Progenitor cell of endocrine pancreas (in vitro differentiated cells): ENCODE data around the gene LXN. TPM values are rescaled to one million over a fixed set of nuclear protein-coding genes. Genes with fewer than 3 reads are reported as not detected.

ENCODE experiments used
- DNase-seq: peaks from one replicate; pipeline ENCODE4 v3.0.0; 2021; ENCODE audit warnings: low spot score; ENCODE audit not compliant: unreplicated experiment
- H3K27ac Mint-ChIP-seq: 2 replicates; pipeline ENCODE4 v1.8.0; 2021; ENCODE audit warnings: mild to moderate bottlenecking, moderate library complexity, mixed read lengths
- H3K27me3 Mint-ChIP-seq: 2 replicates; pipeline ENCODE4 v1.8.0; 2021; ENCODE audit warnings: mixed read lengths
- H3K36me3 Mint-ChIP-seq: 2 replicates; pipeline ENCODE4 v1.8.0; 2022; ENCODE audit warnings: mixed read lengths; ENCODE audit not compliant: insufficient read depth
- H3K4me1 Mint-ChIP-seq: 2 replicates; pipeline ENCODE4 v1.8.0; 2021; ENCODE audit warnings: low read depth, mixed read lengths
- H3K4me3 Mint-ChIP-seq: 2 replicates; pipeline ENCODE4 v1.8.0; 2021; ENCODE audit warnings: low read depth, mild to moderate bottlenecking, moderate library complexity, mixed read lengths
- H3K9me3 Mint-ChIP-seq: 2 replicates; pipeline ENCODE4 v1.8.0; 2021; ENCODE audit warnings: low read depth, mixed read lengths
- long read RNA-seq: library from polyadenylated mRNA; unstranded; transcript quantifications from one replicate; pipeline ENCODE4 v2.0.0, GENCODE V29; 2020
- total RNA-seq: library from RNA; stranded (reverse); gene quantifications from 2 replicates; pipeline ENCODE4 v1.2.1, GENCODE V29; 2021
- TF ChIP-seq, protein P1 (sequence below): fragments of 200-600 bp; sonication (generic); IDR thresholded peaks from one replicate; pipeline ENCODE4 v1.5.0; 2021; ENCODE audit warnings: antibody characterized with exemption, mild to moderate bottlenecking; ENCODE audit not compliant: unreplicated experiment

LXN gene
- total RNA-seq, result 12.3 and 13.3 TPM in 2 replicates
- long read RNA-seq, transcript LXN-201 (6 exons, 1,116 nt), result major isoform, 11 of 17 reads
- long read RNA-seq, partial matches to known transcripts, result 1 of 17 reads
- long read RNA-seq, other reads (novel, unspliced or antisense), result 5 of 17 reads

DNA sequence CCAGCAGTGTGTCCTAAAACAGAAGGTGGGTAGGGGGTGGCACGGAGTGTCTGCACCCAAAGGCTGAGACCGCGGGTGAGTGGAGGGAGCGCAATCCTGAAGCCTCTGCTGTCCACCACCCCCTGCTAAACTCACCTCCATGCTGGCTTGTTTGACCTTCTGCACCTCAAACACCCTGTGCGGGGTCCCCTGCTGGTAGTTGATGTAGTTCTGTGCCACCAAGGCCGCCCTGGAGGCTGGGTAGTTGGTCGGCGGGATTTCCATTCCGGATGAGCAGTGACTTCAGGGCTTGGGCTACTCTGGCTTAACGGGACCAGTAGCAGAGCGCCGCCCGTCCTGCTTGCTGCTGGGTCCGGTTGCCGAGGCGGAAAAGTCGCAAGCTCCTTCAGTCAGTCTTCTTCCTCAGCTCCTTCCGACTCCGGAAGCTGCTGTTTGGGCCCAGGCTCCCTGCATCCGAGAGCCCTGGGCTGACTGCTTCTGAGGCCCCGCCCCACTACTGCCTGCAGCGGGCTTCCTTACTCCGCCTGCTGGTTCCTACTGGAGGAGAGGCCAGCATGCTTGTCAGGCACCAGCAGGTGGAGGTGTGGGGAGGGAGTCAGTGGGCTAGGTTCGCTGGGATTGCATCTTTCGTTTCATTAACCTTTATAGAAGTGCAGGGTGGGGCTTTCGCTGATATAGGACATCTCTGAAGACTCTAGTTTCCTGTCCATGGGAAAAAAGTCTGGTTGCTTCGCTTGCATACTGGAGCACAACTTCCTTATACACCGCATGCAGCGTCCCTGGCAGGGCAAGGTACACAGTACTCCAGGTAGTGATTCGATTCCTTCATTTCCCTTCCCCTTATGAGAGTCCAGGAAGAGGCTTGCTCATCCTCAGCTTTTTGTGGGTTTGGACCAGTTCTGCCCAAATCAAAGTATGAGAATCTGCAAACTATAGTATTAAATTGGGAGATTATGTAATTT is at the start of gene LXN:
TSS of gene LXN (minus strand) at position 434 of the 962 bp plus-strand sequence. CDS start at position 264, 170 bp downstream.
- Mint-ChIP-seq H3K27ac (peak within 1 kb of the TSS; percentile 96), H3K27me3 (no peaks in the 10 kb centered on the region)
- TF ChIP-seq, protein P1, sequence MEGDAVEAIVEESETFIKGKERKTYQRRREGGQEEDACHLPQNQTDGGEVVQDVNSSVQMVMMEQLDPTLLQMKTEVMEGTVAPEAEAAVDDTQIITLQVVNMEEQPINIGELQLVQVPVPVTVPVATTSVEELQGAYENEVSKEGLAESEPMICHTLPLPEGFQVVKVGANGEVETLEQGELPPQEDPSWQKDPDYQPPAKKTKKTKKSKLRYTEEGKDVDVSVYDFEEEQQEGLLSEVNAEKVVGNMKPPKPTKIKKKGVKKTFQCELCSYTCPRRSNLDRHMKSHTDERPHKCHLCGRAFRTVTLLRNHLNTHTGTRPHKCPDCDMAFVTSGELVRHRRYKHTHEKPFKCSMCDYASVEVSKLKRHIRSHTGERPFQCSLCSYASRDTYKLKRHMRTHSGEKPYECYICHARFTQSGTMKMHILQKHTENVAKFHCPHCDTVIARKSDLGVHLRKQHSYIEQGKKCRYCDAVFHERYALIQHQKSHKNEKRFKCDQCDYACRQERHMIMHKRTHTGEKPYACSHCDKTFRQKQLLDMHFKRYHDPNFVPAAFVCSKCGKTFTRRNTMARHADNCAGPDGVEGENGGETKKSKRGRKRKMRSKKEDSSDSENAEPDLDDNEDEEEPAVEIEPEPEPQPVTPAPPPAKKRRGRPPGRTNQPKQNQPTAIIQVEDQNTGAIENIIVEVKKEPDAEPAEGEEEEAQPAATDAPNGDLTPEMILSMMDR, result peak; percentile 70

DNA sequence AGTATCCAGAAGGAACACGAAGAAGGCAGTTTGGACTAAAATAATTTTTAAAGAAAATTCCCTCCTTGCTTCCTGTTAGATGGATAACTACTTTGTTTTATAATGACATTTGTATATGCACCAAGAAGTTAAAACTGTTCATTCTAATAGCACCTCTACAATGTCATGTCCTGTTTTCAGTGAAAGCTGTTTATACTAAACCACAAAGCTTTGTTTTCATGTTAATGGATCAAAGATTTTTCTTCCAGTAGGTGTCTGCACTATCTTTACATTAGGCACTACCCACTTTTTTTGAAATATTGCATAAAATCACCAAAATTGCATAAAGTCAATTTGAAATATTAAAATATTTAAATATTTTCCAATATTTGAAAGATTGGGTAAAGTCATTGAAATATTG is 49.7 kb upstream of the LXN start:
- H3K9me3 Mint-ChIP-seq, result no peaks in the 10 kb centered on the region
- no peak for DNase-seq
- peaks cover 6% of the 10 kb centered on the region for H3K36me3 Mint-ChIP-seq
- H3K27me3 Mint-ChIP-seq, result no peaks in the 10 kb centered on the region
- peaks cover 3% of the 10 kb centered on the region for H3K4me1 Mint-ChIP-seq
- H3K27ac Mint-ChIP-seq, result no peak overlapping the region
- TF ChIP-seq, protein P1, result no peak
- H3K4me3 Mint-ChIP-seq, result no peak overlapping the region

More for the DNA sequence above, at the start of gene LXN:
- DNase-seq, result peak; percentile 79
- Mint-ChIP-seq H3K36me3 (peaks cover 5% of the 10 kb centered on the region), H3K9me3 (no peaks in the 10 kb centered on the region), H3K4me3 (peak within 1 kb of the TSS; percentile 88), H3K4me1 (peaks cover 14% of the 10 kb centered on the region)

DNA sequence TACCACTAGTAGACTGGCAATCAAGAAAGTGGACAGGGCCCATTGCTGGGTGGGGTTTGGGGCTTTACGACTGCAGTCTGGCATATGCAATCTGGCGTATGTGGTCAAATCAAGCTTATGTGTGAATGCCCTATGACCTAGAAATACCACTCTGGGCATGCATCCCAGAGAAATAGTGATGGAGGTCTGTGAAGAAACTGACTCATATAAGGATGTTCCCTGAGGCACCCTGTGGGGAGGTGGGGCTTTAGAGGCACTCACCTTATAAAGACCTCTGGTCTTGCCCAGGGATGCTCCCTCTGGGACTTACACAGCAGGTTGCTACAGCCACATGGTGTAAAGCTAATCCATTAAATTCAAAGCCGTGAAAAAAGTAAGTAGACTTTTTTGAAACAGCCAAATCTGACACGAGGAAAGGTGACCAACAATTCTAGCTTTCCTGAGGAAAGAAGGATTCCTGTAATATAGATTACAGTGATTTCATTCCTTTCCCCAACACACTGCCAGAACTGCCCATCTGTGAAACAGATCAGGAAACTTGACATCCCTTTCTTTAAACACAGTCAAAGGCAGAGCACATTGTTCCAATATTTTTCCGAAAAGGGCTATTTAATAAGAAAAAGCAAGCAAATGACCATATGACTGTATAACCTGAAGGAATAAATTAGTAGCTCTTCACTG is 46.2 kb upstream of the LXN start:
- Mint-ChIP-seq H3K27me3 (no peaks in the 10 kb centered on the region), H3K4me1 (peaks cover 3% of the 10 kb centered on the region), H3K27ac (no peak overlapping the region), H3K4me3 (no peak overlapping the region), H3K9me3 (no peaks in the 10 kb centered on the region), H3K36me3 (peaks cover 6% of the 10 kb centered on the region)
- DNase-seq, result no peak
- TF ChIP-seq, protein P1, result no peak

DNA sequence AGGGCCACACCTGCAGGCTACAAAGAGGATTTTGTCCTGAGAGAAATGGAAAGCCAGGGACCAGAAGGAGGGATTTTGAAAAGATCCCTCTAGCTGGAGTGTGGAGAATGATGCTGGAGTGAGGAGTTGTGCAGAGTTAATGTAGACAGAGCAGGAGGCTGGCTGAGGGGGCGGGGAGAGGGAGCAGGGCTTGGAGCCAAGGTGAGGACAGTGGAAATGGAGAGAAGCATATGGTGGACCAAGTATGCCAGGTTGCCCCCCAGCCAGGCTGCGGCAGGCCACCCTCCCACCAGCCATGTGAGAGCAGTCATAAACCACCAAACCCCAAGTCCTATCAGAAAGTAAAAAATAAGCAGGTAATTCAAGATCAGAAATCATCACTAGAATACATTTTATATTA is 45.1 kb upstream of the LXN start:
- no peaks in the 10 kb centered on the region for H3K27me3 Mint-ChIP-seq
- H3K36me3 Mint-ChIP-seq, result peaks cover 3% of the 10 kb centered on the region
- no peak overlapping the region for H3K27ac Mint-ChIP-seq
- TF ChIP-seq, protein P1, result no peak
- H3K9me3 Mint-ChIP-seq, result no peaks in the 10 kb centered on the region
- H3K4me3 Mint-ChIP-seq, result no peak overlapping the region
- H3K4me1 Mint-ChIP-seq, result no peaks in the 10 kb centered on the region
- DNase-seq, result no peak

GRCh38 chr3:158713094-158713499 is 40.6 kb upstream of the LXN start:
- H3K36me3 Mint-ChIP-seq, result peaks cover 7% of the 10 kb centered on the region
- no peak overlapping the region for H3K4me3 Mint-ChIP-seq
- TF ChIP-seq, protein P1, result no peak
- no peaks in the 10 kb centered on the region for H3K27me3 Mint-ChIP-seq
- no peaks in the 10 kb centered on the region for H3K4me1 Mint-ChIP-seq
- no peak overlapping the region for H3K27ac Mint-ChIP-seq
- no peak for DNase-seq
- H3K9me3 Mint-ChIP-seq, result no peaks in the 10 kb centered on the region
